Astrocyte of the spinal cord (primary cell): Measurements from ENCODE around the gene WBP1.
"Not testable (repeated sequence)": the region's sequence is repeated elsewhere in the genome, so short reads cannot be mapped to it uniquely, and the experiment has no call there.

Experiments used
- DNase-seq: peaks from one replicate; pipeline ENCODE4 v3.0.0; 2011; ENCODE audit warnings: low read depth, low spot score
- H3K4me3 ChIP-seq: 2 replicates; pipeline ENCODE4 v1.5.1; 2011; ENCODE audit warnings: low read depth, mild to moderate bottlenecking, low read length, moderate library complexity
- in situ Hi-C: cut with HindIII; loops from 2 replicates; pipeline ENCODE4 v1.10.0; 2017; ENCODE audit warnings: low sequenced_read_pairs
- TF ChIP-seq, protein P1 (sequence below): IDR thresholded peaks from 2 replicates; pipeline ENCODE4 v1.5.1; 2012; ENCODE audit warnings: low read depth, mild to moderate bottlenecking, low read length, inconsistent platforms

Gene WBP1

DNA sequence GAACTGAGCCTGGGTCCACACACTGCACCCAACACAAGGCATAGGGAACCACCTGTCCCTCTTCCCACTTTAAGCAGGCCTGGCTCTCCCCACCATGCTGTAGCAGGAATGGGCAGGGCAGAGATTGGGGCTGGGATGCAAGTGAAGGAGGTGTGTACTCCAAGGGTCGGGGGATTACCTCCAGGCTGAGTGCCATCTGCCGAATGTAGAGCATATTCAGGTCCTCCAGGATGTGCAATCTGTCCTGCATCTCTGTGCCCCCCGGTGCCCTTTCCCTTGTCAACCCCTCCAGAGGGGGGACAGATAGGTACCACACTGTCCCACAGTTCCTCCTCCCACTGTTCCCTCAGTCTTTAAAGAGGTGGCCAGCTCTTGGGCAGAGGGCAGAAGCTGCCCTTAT, 18.9 kb upstream of the WBP1 start:
- no peak for DNase-seq
- TF ChIP-seq, protein P1, sequence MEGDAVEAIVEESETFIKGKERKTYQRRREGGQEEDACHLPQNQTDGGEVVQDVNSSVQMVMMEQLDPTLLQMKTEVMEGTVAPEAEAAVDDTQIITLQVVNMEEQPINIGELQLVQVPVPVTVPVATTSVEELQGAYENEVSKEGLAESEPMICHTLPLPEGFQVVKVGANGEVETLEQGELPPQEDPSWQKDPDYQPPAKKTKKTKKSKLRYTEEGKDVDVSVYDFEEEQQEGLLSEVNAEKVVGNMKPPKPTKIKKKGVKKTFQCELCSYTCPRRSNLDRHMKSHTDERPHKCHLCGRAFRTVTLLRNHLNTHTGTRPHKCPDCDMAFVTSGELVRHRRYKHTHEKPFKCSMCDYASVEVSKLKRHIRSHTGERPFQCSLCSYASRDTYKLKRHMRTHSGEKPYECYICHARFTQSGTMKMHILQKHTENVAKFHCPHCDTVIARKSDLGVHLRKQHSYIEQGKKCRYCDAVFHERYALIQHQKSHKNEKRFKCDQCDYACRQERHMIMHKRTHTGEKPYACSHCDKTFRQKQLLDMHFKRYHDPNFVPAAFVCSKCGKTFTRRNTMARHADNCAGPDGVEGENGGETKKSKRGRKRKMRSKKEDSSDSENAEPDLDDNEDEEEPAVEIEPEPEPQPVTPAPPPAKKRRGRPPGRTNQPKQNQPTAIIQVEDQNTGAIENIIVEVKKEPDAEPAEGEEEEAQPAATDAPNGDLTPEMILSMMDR, result no peak
- in situ Hi-C loops, result no loop called here
- H3K4me3 ChIP-seq, result peak overlapping the region; percentile 61

DNA sequence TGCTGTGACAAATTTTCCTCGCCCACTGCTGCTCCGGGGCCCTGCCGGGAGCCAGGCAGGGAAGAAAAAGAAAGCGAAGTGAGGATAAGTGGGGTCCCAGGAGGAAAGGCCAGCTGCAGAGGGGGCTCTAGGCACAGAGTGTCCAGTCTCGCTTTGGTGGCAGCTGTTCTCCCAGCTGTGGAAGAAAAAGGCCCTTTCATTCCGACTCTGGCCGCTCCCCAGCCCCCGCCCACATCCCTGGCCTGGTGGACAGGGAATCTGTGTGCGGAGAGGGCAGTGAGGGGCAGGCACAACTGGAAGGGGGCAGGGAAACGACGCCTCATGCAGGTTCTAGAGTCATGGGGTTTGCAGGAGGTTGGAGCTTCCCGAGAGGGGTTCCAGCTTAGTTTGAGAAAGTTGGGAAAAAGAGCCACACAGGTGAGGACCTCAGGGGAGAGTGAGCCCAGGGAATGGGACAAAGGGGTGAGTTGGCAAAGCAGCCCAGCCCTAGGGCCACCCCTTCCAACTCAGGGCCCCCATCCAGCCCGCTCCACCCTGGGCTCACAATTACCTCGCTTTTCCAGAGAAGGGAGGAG, 18.3 kb upstream of the WBP1 start:
- H3K4me3 ChIP-seq, result peak overlapping the region; percentile 61
- in situ Hi-C loops, result no loop called here
- TF ChIP-seq, protein P1, result no peak
- DNase-seq, result peak; percentile 51

DNA sequence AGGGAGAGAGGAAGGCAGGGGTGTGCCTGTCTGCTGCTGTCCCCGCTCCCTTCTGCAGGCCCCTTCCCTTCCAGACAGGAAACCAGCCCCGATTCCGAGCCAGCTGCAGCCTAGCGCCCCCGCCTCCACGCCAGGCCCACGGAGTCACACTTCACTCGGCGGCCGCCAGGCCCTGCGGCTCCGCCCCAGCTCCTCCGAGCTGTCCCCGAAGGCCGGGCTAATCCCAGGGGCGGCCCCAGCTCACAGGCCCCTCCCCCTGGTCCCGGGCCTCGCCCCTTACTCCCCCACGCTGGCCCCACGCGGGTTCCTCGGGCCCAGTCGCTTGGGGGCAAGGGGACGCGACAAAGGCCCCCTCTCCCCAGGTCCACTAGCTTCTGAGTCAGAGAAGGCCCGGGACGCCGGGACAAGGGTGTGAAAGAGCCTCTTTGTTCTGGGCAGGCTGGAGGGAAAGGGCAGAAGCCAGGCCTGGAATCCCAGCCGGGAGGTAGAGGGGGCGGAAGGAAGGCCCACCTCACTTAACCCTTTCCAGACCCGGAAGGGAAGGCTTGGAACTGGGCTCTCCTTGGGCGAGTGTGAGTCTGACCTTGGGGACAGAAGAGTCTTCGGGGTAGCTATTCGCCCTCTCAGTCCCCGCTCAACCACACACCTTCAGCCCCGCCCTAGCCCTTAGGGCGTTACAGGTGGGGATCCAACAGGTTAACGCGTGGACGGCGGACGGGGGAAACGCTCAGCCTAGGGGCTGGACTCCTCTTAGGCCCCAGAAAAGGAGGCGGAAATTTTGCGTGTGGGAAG, 17.7 kb upstream of the WBP1 start:
- TF ChIP-seq, protein P1, result peak; percentile 29
- peak overlapping the region; percentile 61 for H3K4me3 ChIP-seq
- in situ Hi-C loops, result no loop called here
- peak; percentile 78 for DNase-seq

DNA sequence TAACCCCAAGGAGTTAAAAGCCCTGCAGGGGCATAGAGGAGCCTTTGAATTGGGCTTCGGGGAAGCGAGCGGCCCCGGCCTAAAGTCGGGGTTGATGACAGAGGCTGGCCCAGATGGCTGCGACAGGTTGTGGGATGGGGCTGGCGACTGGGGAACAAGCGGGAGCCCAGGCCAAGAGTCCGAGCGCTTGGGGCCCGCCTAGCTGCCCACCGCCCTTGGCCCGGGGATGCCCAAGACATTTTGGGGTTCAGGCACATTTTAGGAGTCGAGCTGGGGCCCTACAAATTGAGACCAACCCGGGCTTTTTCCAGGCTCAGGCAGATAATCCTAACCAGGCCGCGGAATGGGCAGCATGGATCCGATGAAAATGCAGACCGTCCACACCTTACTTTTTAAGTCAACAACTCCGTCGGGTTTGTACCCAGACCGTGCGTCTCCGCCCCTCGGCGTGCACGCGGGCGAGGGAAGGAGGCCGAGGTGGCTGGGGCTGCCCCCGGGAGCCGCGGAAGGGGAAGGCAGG, 17.0 kb upstream of the WBP1 start:
- DNase-seq, result no peak
- in situ Hi-C loops, result no loop called here
- TF ChIP-seq, protein P1, result no peak
- peak overlapping the region; percentile 5 for H3K4me3 ChIP-seq

DNA sequence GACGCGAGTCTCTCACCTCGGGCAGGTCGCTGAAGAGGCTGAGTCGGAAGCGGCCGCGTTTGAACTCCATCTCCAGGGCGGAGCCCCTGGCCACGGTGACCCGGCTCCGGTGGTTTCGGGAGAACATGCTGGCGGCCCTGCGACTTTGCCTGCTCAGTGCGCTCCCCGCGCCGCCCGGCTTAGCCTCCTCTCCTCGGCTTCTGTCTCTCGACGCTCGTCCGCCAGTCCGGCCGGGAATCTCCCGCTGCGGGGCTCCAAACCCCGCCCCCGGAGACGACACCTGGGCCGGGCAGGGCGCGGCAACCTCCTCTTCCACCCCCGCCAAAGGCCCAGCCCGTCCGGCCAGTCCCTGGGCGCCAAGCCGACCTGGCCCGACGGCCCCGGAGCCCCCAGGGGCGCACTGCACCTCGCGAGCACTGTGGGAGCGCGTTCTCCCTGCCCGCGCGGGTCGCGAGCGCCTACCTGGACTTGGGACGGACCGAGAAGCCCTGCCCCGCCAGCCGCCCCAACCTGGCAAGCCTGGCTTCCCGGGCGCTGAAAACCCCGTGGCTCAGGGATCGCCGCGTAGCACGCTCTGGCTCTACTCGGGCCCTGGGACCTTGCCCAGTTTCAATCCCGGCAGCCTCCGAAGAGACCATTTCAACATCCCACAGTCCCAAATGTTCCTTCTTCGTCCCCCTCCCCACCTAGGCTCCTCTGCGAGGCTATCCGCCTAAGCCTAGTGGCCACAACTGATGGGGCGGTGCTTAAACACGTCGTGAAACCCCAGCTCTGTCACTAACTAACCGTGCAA, 16.4 kb upstream of the WBP1 start, which contains the start of gene RTKN:
TSS of gene RTKN (minus strand) at position 248 of the 793 bp plus-strand sequence. CDS start at position 127, 121 bp downstream.
- no peak for DNase-seq
- peak within 1 kb of the TSS; percentile 61 for H3K4me3 ChIP-seq

DNA sequence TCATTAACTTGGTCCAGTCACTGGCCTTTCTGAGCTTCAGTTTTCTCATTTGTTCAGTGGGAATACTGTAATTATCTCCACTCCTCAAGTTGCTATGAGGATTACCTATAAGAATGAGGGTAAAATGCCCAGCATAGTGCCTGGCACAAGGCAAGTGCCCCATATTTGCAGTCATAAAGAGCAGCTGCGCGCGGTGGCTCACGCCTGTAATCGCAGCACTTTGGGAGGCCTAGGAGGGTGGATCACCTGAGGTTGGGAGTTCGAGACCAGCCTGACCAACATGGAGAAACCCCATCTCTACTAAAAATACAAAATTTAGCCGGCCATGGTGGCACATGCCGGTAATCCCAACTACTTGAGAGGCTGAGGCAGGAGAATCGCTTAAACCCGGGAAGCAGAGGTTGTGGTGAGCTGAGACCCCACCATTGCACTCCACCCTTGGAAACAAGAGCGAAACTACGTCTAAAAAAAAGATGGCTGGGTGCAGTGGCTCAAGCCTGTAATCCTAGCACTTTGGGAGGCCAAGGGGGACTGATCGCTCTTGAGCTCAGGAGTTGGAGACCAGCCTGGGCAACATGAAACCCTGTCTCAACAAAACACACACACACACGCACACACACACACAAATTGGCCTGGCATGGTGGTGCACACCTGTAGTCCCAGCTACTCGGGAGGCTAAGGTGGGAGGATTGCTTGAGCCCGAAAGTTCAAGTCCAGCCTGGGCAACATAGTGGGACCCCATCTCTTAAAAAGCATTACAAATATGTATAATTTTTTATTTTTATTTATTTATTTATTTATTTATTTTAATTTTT, 15.5 kb upstream of the WBP1 start:
- H3K4me3 ChIP-seq, in situ Hi-C loops, DNase-seq: not testable (repeated sequence)

More for the DNA sequence above, 16.4 kb upstream of the WBP1 start, which contains the start of gene RTKN:
- in situ Hi-C loops, result no loop called here
- TF ChIP-seq, protein P1, result no peak
